PC-9 (cell line): Measurements from ENCODE around the gene TMEM94. TPM values are rescaled to one million over a fixed set of nuclear protein-coding genes. Genes with fewer than 3 reads are reported as not detected.

Experiments
- Bru-seq: library from RNA; stranded (reverse); fragments of 400-500 nt; gene quantifications from one replicate; lab custom pipeline; 2021; lab: Mats Ljungman, UMichigan
- BruChase-seq, 2 experiments: library from RNA; stranded (reverse); fragments of 400-500 nt; gene quantifications; one replicate each; lab custom pipeline; 2021; lab: Mats Ljungman, UMichigan
- BruUV-seq: library from RNA; stranded (reverse); fragments of 400-500 nt; replicated peaks from 2 replicates; lab custom pipeline; 2021; lab: Mats Ljungman, UMichigan
- CTCF ChIA-PET: fragments of 300-600 bp; sonication (Branson Sonifier 250); formaldehyde crosslinking; loops from one replicate; lab custom pipeline; 2022; ENCODE audit warnings: antibody characterized with exemption; lab: Charles Lee
- POLR2A ChIA-PET: fragments of 300-600 bp; sonication (Branson Sonifier 250); formaldehyde crosslinking; loops from one replicate; lab custom pipeline; 2022; ENCODE audit warnings: antibody characterized with exemption; ENCODE audit not compliant: unreplicated experiment; lab: Charles Lee
- DNase-seq, 2 experiments: peaks; one replicate each; pipeline versions ENCODE4 v3.0.0 to v3.0.0-alpha.2; 2015 to 2022; ENCODE audit warnings: mixed read lengths in 1 of 2
- H2AFZ ChIP-seq: fragments of 200-600 bp; sonication (generic); 2 replicates; pipeline ENCODE4 v1.8.1; 2017; ENCODE audit warnings: antibody characterized with exemption
- H3F3A ChIP-seq: fragments of 200-600 bp; sonication (generic); 2 replicates; pipeline ENCODE4 v1.8.1; 2017; ENCODE audit warnings: antibody characterized with exemption, mild to moderate bottlenecking, low read depth; ENCODE audit not compliant: insufficient read depth
- H3K27ac ChIP-seq: fragments of 200-600 bp; sonication (generic); 2 replicates; pipeline ENCODE4 v1.6.1; 2016; ENCODE audit warnings: mixed run types
- H3K27me3 ChIP-seq: fragments of 200-600 bp; sonication (generic); 2 replicates; pipeline ENCODE4 v1.6.1; 2016; ENCODE audit warnings: low read depth, mixed run types; ENCODE audit not compliant: insufficient read depth
- H3K36me3 ChIP-seq: fragments of 200-600 bp; sonication (generic); 2 replicates; pipeline ENCODE4 v1.6.1; 2016; ENCODE audit warnings: low read depth, mixed run types
- H3K4me1 ChIP-seq: fragments of 200-600 bp; sonication (generic); replicated peaks from 2 replicates; pipeline ENCODE4 v1.6.1; 2016; ENCODE audit warnings: mixed run types; ENCODE audit not compliant: insufficient read depth
- H3K4me2 ChIP-seq: fragments of 200-600 bp; sonication (generic); 2 replicates; pipeline ENCODE4 v1.6.1; 2017; ENCODE audit warnings: mixed run types
- H3K4me3 ChIP-seq: fragments of 200-600 bp; sonication (generic); 2 replicates; pipeline ENCODE4 v1.6.1; 2016; ENCODE audit warnings: mixed run types
- H3K79me2 ChIP-seq: fragments of 200-600 bp; sonication (generic); 2 replicates; pipeline ENCODE4 v1.6.1; 2017; ENCODE audit warnings: low read depth, mixed run types
- H3K9me2 ChIP-seq: fragments of 200-600 bp; sonication (generic); 2 replicates; pipeline ENCODE4 v1.8.1; 2017; ENCODE audit warnings: mild to moderate bottlenecking; ENCODE audit not compliant: insufficient read depth
- H3K9me3 ChIP-seq: fragments of 200-600 bp; sonication (generic); 2 replicates; pipeline ENCODE4 v1.8.1; 2016; ENCODE audit warnings: low read depth; ENCODE audit not compliant: insufficient read depth
- H4K20me1 ChIP-seq: fragments of 200-600 bp; sonication (generic); 2 replicates; pipeline ENCODE4 v1.8.1; 2017; ENCODE audit not compliant: insufficient read depth
- EZH2 ChIP-seq: fragments of 200-600 bp; sonication (generic); IDR thresholded peaks from 2 replicates; pipeline ENCODE4 v1.8.0; 2017; ENCODE audit warnings: antibody characterized with exemption, low read depth
- intact Hi-C: fragments of 100-400 bp; cut with micrococcal nuclease; formaldehyde crosslinking; loops from one replicate; pipeline ENCODE4 v1.10.0; 2022; ENCODE audit not compliant: unreplicated experiment
- long read RNA-seq: library from polyadenylated mRNA; stranded (forward); transcript quantifications from one replicate; pipeline ENCODE4 v2.0.0, GENCODE V29; 2022
- total RNA-seq: library from RNA; stranded (reverse); gene quantifications from 2 replicates; pipeline ENCODE4 v1.2.3, GENCODE V29; 2021
- TF ChIP-seq, protein P1 (sequence below): fragments of 200-600 bp; sonication (generic); conservative IDR thresholded peaks from 2 replicates; pipeline ENCODE4 v1.6.1; 2017; ENCODE audit warnings: mixed run types, antibody characterized with exemption, mild to moderate bottlenecking, moderate library complexity

Gene TMEM94
- total RNA-seq = 78.9 and 95.7 TPM in 2 replicates
- Bru-seq, nascent RNA = percentile 53 among the genes with signal in this experiment
- BruChase-seq, experiment 1, labeled RNA remaining after a 2-hour chase = percentile 54 among the genes with signal in this experiment
- BruChase-seq, experiment 2, labeled RNA remaining after a 6-hour chase = percentile 64 among the genes with signal in this experiment
- long read RNA-seq, full-length matches to known transcripts = 1 of 34 reads
- long read RNA-seq, partial matches to known transcripts = 18 of 34 reads
- long read RNA-seq, other reads (novel, unspliced or antisense) = 15 of 34 reads

DNA sequence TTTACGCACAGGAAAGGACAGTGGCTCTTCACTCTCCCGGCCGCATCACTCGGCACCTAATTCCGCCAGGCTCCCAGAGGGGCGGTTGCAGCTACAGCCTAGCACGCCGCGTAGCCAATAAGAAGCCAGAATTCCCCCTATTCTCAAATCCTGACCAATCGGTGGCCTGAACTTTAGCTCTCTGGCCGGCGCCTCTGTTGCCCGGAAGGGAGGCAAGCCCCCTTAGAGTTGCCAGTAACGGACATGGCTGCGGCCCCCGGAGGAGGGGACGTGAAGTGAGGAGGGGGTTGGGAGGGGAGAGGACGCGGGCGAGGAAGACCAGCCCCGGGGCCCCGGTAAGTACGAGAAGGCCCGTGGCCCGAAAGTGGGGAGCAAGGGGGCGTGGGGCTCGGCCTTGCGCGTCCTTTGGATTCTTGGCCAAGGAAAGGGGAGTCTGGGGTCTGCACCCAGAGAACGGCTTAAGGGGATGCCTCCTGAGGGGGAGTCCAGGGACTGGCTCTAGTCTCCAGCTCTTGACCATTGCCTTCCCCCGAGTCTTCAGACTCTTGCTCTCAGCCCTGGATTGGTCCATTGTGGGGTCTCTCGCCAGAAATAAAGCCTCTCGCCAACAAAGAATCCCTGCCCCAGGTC is at the start of gene TMEM94:
Gene TMEM94 (plus strand): TSS at position 219 of the 630 bp plus-strand sequence. CDS start 15,271 bp downstream, outside the sequence.
- no peaks in the 10 kb centered on the region for H3K27me3 ChIP-seq
- H3K79me2 ChIP-seq = peaks cover 38% of the 10 kb centered on the region
- no TSS peak for BruUV-seq
- H3K36me3 ChIP-seq = no peaks in the 10 kb centered on the region
- H3K9me2 ChIP-seq = no peaks in the 10 kb centered on the region
- no peaks in the 10 kb centered on the region for H3K9me3 ChIP-seq
- CTCF ChIA-PET = interaction anchor here (0.5 to 1.3 kb wide), 5 partner anchors 13 to 597 kb away, joined by 3 to 6 read pairs (median 4); partner anchors contain the start of genes GRIN2C and MIF4GD
- intact Hi-C loops = no loop called here
- POLR2A ChIA-PET = interaction anchor here (0.5 to 1.1 kb wide), 10 partner anchors 18 to 474 kb away, joined by 3 to 33 read pairs (median 4); no protein-coding TSS in a partner anchor
- peaks cover 43% of the 10 kb centered on the region for H3F3A ChIP-seq
- H2AFZ ChIP-seq = peak within 1 kb of the TSS; percentile 97
- H3K4me3 ChIP-seq = peak within 1 kb of the TSS; percentile 88
- H3K4me2 ChIP-seq = peak within 1 kb of the TSS; percentile 87
- DNase-seq = peak; percentile 91 to 92
- H3K4me1 ChIP-seq = peaks cover 49% of the 10 kb centered on the region
- peak within 1 kb of the TSS; percentile 47 for H3K27ac ChIP-seq
- no peaks in the 10 kb centered on the region for H4K20me1 ChIP-seq
- TF ChIP-seq, protein P1, sequence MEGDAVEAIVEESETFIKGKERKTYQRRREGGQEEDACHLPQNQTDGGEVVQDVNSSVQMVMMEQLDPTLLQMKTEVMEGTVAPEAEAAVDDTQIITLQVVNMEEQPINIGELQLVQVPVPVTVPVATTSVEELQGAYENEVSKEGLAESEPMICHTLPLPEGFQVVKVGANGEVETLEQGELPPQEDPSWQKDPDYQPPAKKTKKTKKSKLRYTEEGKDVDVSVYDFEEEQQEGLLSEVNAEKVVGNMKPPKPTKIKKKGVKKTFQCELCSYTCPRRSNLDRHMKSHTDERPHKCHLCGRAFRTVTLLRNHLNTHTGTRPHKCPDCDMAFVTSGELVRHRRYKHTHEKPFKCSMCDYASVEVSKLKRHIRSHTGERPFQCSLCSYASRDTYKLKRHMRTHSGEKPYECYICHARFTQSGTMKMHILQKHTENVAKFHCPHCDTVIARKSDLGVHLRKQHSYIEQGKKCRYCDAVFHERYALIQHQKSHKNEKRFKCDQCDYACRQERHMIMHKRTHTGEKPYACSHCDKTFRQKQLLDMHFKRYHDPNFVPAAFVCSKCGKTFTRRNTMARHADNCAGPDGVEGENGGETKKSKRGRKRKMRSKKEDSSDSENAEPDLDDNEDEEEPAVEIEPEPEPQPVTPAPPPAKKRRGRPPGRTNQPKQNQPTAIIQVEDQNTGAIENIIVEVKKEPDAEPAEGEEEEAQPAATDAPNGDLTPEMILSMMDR = no peak
- no peak for TF ChIP-seq EZH2

DNA sequence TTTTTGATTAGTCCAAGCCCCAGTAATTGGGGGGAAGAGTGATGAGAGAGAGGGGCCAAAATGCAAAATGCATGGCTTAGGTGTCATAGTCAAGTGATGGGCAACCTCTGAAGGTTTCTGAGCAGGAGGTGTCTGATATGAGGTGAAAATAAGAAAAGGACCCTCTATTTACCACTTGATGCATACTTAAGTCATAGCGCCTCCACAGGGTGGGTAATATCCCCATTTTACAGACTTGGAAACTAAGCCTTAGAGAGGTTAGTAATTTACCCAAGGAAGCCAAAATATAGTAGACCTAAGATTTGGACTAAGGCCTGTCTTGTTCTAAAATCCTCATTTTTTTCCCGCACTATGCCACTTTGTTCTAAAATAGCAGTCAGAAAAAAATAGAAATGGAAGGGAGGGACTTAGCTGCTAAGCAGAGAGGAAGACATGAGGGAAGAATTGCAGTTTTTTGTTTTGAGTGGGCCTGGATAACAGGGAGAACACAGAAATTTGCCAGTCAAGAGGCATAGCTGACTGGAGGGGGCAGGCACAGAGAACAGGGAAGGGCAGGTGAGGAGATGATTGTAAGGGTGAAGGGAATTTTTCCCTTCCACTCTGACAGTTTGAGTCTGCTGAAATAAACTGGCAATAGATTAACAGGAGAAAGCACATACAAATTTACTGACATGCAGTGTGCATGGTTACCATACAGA is 48.6 kb upstream of the TMEM94 start:
- Histone ChIP-seq H3K27ac (no peak overlapping the region), H4K20me1 (peaks cover 9% of the 10 kb centered on the region; the same call in 1 of the 2 replicates), H3K4me3 (no peak overlapping the region), H3K9me2 (no peaks in the 10 kb centered on the region), H2AFZ (no peak overlapping the region), H3K4me2 (no peak overlapping the region), H3K4me1 (peaks cover 11% of the 10 kb centered on the region), H3F3A (peaks cover 17% of the 10 kb centered on the region), H3K27me3 (no peaks in the 10 kb centered on the region), H3K79me2 (peaks cover 25% of the 10 kb centered on the region), H3K9me3 (no peaks in the 10 kb centered on the region), H3K36me3 (no peaks in the 10 kb centered on the region)
- CTCF ChIA-PET = no interaction called here
- intact Hi-C loops = no loop called here
- no peak for TF ChIP-seq EZH2
- TF ChIP-seq, protein P1 = no peak
- DNase-seq = no peak
- no TSS peak for BruUV-seq
- POLR2A ChIA-PET = no interaction called here

GRCh38 chr17:75410141-75410540 is 46.3 kb upstream of the TMEM94 start:
- Histone ChIP-seq H3K4me1 (peaks cover 9% of the 10 kb centered on the region; the same call in 1 of the 2 replicates), H3K9me2 (no peaks in the 10 kb centered on the region), H3K79me2 (peaks cover 3% of the 10 kb centered on the region), H3K9me3 (no peaks in the 10 kb centered on the region), H3K27ac (no peak overlapping the region), H2AFZ (no peak overlapping the region), H3K36me3 (no peaks in the 10 kb centered on the region), H3F3A (peaks cover 10% of the 10 kb centered on the region; the same call in 1 of the 2 replicates), H3K4me3 (no peak overlapping the region), H4K20me1 (no peaks in the 10 kb centered on the region), H3K27me3 (0 out of 2 replicates have a peak, but pooled peaks cover 11% of the 10 kb centered on the region), H3K4me2 (no peak overlapping the region)
- no TSS peak for BruUV-seq
- no peak for DNase-seq
- CTCF ChIA-PET = no interaction called here
- intact Hi-C loops = no loop called here
- POLR2A ChIA-PET = no interaction called here
- TF ChIP-seq, protein P1 = no peak
- TF ChIP-seq EZH2 = no peak
